Measurements from ENCODE around the gene PDE2A.

DNA sequence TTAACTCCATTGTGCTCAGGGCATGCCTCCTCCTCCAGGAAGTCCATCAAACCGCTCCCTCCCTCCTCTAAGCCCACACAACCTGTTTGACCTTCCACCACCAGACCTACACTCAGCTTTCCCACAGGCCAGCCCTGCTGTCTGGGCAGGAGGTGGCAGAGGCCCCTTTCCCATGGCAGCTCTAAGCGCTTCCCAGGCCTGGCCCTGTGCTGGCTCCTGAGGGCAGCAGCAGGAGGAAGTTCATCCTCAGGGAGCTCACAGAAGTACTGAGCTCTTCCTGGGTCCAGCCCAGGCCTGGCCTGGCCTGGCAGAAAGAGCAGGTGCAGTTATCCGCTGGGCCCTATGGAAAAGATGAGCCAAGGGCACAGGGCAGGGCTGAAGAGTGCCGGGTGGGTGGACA lies 46.6 kb upstream of the PDE2A start:
- TF ChIP-seq, protein P1, sequence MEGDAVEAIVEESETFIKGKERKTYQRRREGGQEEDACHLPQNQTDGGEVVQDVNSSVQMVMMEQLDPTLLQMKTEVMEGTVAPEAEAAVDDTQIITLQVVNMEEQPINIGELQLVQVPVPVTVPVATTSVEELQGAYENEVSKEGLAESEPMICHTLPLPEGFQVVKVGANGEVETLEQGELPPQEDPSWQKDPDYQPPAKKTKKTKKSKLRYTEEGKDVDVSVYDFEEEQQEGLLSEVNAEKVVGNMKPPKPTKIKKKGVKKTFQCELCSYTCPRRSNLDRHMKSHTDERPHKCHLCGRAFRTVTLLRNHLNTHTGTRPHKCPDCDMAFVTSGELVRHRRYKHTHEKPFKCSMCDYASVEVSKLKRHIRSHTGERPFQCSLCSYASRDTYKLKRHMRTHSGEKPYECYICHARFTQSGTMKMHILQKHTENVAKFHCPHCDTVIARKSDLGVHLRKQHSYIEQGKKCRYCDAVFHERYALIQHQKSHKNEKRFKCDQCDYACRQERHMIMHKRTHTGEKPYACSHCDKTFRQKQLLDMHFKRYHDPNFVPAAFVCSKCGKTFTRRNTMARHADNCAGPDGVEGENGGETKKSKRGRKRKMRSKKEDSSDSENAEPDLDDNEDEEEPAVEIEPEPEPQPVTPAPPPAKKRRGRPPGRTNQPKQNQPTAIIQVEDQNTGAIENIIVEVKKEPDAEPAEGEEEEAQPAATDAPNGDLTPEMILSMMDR (conservative IDR thresholded peaks at IDR 0.05), result no peak
- no peak for TF ChIP-seq EZH2 (IDR thresholded peaks at IDR 0.05; ENCODE audit: low read depth)

Measured in PC-9 (cell line).